ENCODE measurements around the gene KRT10. TPM values are rescaled to one million over a fixed set of nuclear protein-coding genes. Genes with fewer than 3 reads are reported as not detected.

The KRT10 gene
- total RNA-seq, 1 experiment from 2014 or later: 28.4 TPM

DNA sequence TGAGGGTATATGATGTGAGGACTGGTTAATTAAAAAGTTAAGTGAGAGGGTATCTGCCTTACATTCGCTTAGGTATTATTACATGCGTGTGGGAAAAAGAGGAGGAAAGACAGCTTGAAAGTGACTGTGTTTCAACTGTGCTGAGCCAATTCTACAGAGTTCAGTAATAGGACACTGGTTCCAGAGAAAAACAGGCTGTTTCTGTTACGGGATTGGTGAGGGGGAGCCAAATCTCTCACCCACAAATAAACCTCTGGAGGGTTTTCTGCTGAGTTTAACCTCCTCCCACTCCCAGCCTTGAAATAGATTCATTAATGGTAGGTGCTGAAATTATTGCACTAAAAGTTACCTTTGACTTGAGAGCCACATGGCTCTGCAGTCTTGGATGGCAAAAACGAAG is 46.5 kb downstream of the KRT10 start:
- no peak overlapping the region for H2BK20ac ChIP-seq (ENCODE audit: low read depth, low read length, poor library complexity, severe bottlenecking)
- no peak overlapping the region for H3K18ac ChIP-seq (ENCODE audit: insufficient read length, low read depth, low read length)
- H3K14ac ChIP-seq (ENCODE audit: insufficient read depth, low read length): no peak overlapping the region
- no peak overlapping the region for H3K56ac ChIP-seq (ENCODE audit: insufficient read length, low read depth, low read length)
- no peak overlapping the region for H2AFZ ChIP-seq (ENCODE audit: low read length)
- H3K79me2 ChIP-seq (ENCODE audit: insufficient read depth, low read length): no peaks in the 10 kb centered on the region
- no peak overlapping the region for H2BK120ac ChIP-seq (ENCODE audit: low read depth, low read length, poor library complexity, severe bottlenecking)
- no peaks in the 10 kb centered on the region for H3K23me2 ChIP-seq (ENCODE audit: insufficient read length, low read depth, low read length, poor library complexity, severe bottlenecking)
- no peak overlapping the region for H3K4ac ChIP-seq (ENCODE audit: low read depth, low read length)
- H3K23ac ChIP-seq (ENCODE audit: insufficient read length, low read depth, low read length): no peak overlapping the region
- H4K8ac ChIP-seq (replicated peaks; ENCODE audit: insufficient read length, low read depth, low read length): no peak overlapping the region
- Mint-ChIP-seq H3K4me3 (no peak overlapping the region), H3K4me1 (no peaks in the 10 kb centered on the region), H3K36me3 (ENCODE audit: insufficient read depth in 1 of 3, low read depth in 3 of 3) (no peaks in the 10 kb centered on the region), H3K27ac (no peak overlapping the region), H3K27me3 (ENCODE audit: low read depth) (peaks cover 29% of the 10 kb centered on the region), H3K9me3 (no peaks in the 10 kb centered on the region)
- no peaks in the 10 kb centered on the region for H3K4me1 ChIP-seq (ENCODE audit: insufficient read depth, low read length)
- H3K9me3 ChIP-seq (ENCODE audit: control insufficient read depth, low read depth, low read length): no peaks in the 10 kb centered on the region
- H3K9ac ChIP-seq (ENCODE audit: extremely low read depth, insufficient read length, low read length): no peak overlapping the region
- H2BK15ac ChIP-seq (ENCODE audit: low read depth, low read length): no peak overlapping the region
- no peaks in the 10 kb centered on the region for H4K20me1 ChIP-seq (ENCODE audit: control insufficient read depth, insufficient read depth, insufficient read length)
- WGBS (ENCODE audit: extremely low coverage, insufficient read length, low lambda C conversion rate): no CpG with 5 or more reads among the region's 4 CpGs
- TF ChIP-seq, protein P1, sequence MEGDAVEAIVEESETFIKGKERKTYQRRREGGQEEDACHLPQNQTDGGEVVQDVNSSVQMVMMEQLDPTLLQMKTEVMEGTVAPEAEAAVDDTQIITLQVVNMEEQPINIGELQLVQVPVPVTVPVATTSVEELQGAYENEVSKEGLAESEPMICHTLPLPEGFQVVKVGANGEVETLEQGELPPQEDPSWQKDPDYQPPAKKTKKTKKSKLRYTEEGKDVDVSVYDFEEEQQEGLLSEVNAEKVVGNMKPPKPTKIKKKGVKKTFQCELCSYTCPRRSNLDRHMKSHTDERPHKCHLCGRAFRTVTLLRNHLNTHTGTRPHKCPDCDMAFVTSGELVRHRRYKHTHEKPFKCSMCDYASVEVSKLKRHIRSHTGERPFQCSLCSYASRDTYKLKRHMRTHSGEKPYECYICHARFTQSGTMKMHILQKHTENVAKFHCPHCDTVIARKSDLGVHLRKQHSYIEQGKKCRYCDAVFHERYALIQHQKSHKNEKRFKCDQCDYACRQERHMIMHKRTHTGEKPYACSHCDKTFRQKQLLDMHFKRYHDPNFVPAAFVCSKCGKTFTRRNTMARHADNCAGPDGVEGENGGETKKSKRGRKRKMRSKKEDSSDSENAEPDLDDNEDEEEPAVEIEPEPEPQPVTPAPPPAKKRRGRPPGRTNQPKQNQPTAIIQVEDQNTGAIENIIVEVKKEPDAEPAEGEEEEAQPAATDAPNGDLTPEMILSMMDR (conservative IDR thresholded peaks at IDR 0.05): no peak
- H3K79me1 ChIP-seq (ENCODE audit: insufficient read depth, low read depth, low read length, poor library complexity, severe bottlenecking): no peaks in the 10 kb centered on the region
- H4K5ac ChIP-seq (ENCODE audit: insufficient read length, low read depth, low read length): no peak overlapping the region
- no peak overlapping the region for H3K4me2 ChIP-seq (ENCODE audit: insufficient read depth, insufficient read length, low read length)
- H3K27me3 ChIP-seq (ENCODE audit: insufficient read depth, low read length): no peaks in the 10 kb centered on the region
- no peak overlapping the region for H4K91ac ChIP-seq (ENCODE audit: insufficient read length, low read depth, low read length)
- no peak for DNase-seq
- no peak overlapping the region for H2BK5ac ChIP-seq (ENCODE audit: insufficient read length, low read length)
- H2BK12ac ChIP-seq (ENCODE audit: insufficient read length, low read depth, low read length): no peak overlapping the region
- no peak overlapping the region for H2AK5ac ChIP-seq (ENCODE audit: insufficient read length, low read length)
- H3T11ph ChIP-seq (ENCODE audit: low read length): no peak overlapping the region
- H3K27ac ChIP-seq (ENCODE audit: insufficient read length, low read depth, low read length): no peak overlapping the region

All from H9 (cell line).